IMR-90 (cell line): Measurements from ENCODE around the gene TPCN1. TPM values are rescaled to one million over a fixed set of nuclear protein-coding genes. Genes with fewer than 3 reads are reported as not detected.

ENCODE experiments used
- ATAC-seq: fragments of 200-7000 bp; cut with Tn5 transposase; 2 replicates; pipeline ENCODE4 v1.9.1; 2020; ENCODE audit warnings: low read depth, mild to moderate bottlenecking, moderate library complexity
- BruUV-seq: library from RNA; stranded (reverse); fragments of 400-500 nt; replicated peaks from 2 replicates; lab custom pipeline; 2021; lab: Mats Ljungman, UMichigan
- CTCF ChIA-PET: fragments of 300-600 bp; formaldehyde crosslinking; extraction: SDS; loops from one replicate; lab custom pipeline; 2021; ENCODE audit warnings: antibody characterized with exemption; lab: Yijun Ruan, JAX
- POLR2A ChIA-PET: fragments of 300-600 bp; sonication (Branson Sonifier 250); formaldehyde crosslinking; loops from one replicate; lab custom pipeline; 2022; ENCODE audit warnings: antibody characterized with exemption; ENCODE audit not compliant: unreplicated experiment; lab: Charles Lee
- DNase-seq: peaks from one replicate; pipeline ENCODE4 v3.0.0; 2013
- H2AFZ ChIP-seq: replicated peaks from 2 replicates; pipeline ENCODE3; 2013; ENCODE audit warnings: low read length, mild to moderate bottlenecking; ENCODE audit not compliant: poor library complexity
- H2AK5ac ChIP-seq: 2 replicates; pipeline ENCODE4 v1.6.1; 2013; ENCODE audit warnings: low read depth, low read length, inconsistent platforms
- H2AK9ac ChIP-seq: replicated peaks from 2 replicates; pipeline ENCODE3; 2013; ENCODE audit warnings: mild to moderate bottlenecking, low read depth, low read length, moderate library complexity; ENCODE audit not compliant: poor library complexity
- H2BK120ac ChIP-seq: 2 replicates; pipeline ENCODE4 v1.6.1; 2013; ENCODE audit warnings: low read depth, low read length, inconsistent platforms
- H2BK15ac ChIP-seq: 3 replicates; pipeline ENCODE4 v1.6.1; 2013; ENCODE audit warnings: low read depth, low read length, inconsistent platforms
- H2BK20ac ChIP-seq: 2 replicates; pipeline ENCODE4 v1.6.1; 2013; ENCODE audit warnings: low read depth, mild to moderate bottlenecking, inconsistent platforms, low read length, moderate library complexity
- H2BK5ac ChIP-seq: 2 replicates; pipeline ENCODE4 v1.6.1; 2013; ENCODE audit warnings: mild to moderate bottlenecking, low read depth, low read length, inconsistent platforms; ENCODE audit not compliant: poor library complexity, severe bottlenecking
- H3K14ac ChIP-seq: replicated peaks from 2 replicates; pipeline ENCODE4 v1.6.1; 2013; ENCODE audit warnings: low read depth, low read length, inconsistent platforms
- H3K18ac ChIP-seq: 2 replicates; pipeline ENCODE4 v1.6.1; 2013; ENCODE audit warnings: low read depth, low read length, control low read depth
- H3K23ac ChIP-seq: 2 replicates; pipeline ENCODE4 v1.6.1; 2013; ENCODE audit warnings: low read depth, low read length, inconsistent platforms
- H3K27ac ChIP-seq: 2 replicates; pipeline ENCODE4 v1.5.1; 2013; ENCODE audit warnings: mild to moderate bottlenecking, control low read depth, low read length; ENCODE audit not compliant: insufficient read depth
- H3K27me3 ChIP-seq: 2 replicates; pipeline ENCODE4 v1.6.1; 2013; ENCODE audit warnings: low read length; ENCODE audit not compliant: control insufficient read depth, insufficient read depth
- H3K36me3 ChIP-seq: 2 replicates; pipeline ENCODE4 v1.6.1; 2013; ENCODE audit warnings: low read length, mixed read lengths; ENCODE audit not compliant: control insufficient read depth, insufficient read depth
- H3K4ac ChIP-seq: 2 replicates; pipeline ENCODE4 v1.6.1; 2013; ENCODE audit warnings: low read depth, low read length, inconsistent platforms
- H3K4me1 ChIP-seq: 2 replicates; pipeline ENCODE4 v1.6.1; 2013; ENCODE audit warnings: low read length, mixed read lengths; ENCODE audit not compliant: control insufficient read depth, insufficient read depth
- H3K4me2 ChIP-seq: 2 replicates; pipeline ENCODE4 v1.6.1; 2013; ENCODE audit warnings: low read depth, mild to moderate bottlenecking, control low read depth, low read length, moderate library complexity
- H3K4me3 ChIP-seq: 2 replicates; pipeline ENCODE4 v1.5.1; 2013; ENCODE audit warnings: low read depth, mild to moderate bottlenecking, control low read depth, low read length, moderate library complexity; ENCODE audit not compliant: insufficient read depth
- H3K56ac ChIP-seq: 2 replicates; pipeline ENCODE4 v1.6.1; 2013; ENCODE audit warnings: low read length, inconsistent platforms; ENCODE audit not compliant: insufficient read depth; ENCODE audit errors: extremely low read depth
- H3K79me1 ChIP-seq, 2 experiments: 2 replicates each; pipeline ENCODE4 v1.6.1; 2013; ENCODE audit warnings: low read length in 2 of 2, inconsistent platforms in 1 of 2, low read depth in 1 of 2
- H3K9ac ChIP-seq: 2 replicates; pipeline ENCODE4 v1.6.1; 2013; ENCODE audit warnings: low read depth, low read length, control low read depth
- H3K9me1 ChIP-seq: 2 replicates; pipeline ENCODE4 v1.6.1; 2013; ENCODE audit warnings: low read length, inconsistent platforms; ENCODE audit not compliant: insufficient read depth
- H3K9me3 ChIP-seq: 2 replicates; pipeline ENCODE4 v1.6.1; 2013; ENCODE audit warnings: low read length; ENCODE audit not compliant: control insufficient read depth, insufficient read depth
- H4K20me1 ChIP-seq: 2 replicates; pipeline ENCODE4 v1.6.1; 2013; ENCODE audit warnings: low read length, inconsistent platforms; ENCODE audit not compliant: insufficient read depth
- H4K5ac ChIP-seq: 2 replicates; pipeline ENCODE4 v1.6.1; 2013; ENCODE audit warnings: mild to moderate bottlenecking, low read depth, low read length, control low read depth
- H4K8ac ChIP-seq, 2 experiments: 2 replicates each; pipeline ENCODE4 v1.6.1; 2013; ENCODE audit warnings: low read depth in 2 of 2, low read length in 2 of 2, control low read depth in 1 of 2, inconsistent platforms in 1 of 2
- H4K91ac ChIP-seq: 2 replicates; pipeline ENCODE4 v1.6.1; 2013; ENCODE audit warnings: low read depth, low read length, inconsistent platforms; ENCODE audit not compliant: insufficient read depth
- BHLHE40 ChIP-seq: fragments of 150-350 bp; IDR thresholded peaks from 2 replicates; pipeline ENCODE4 v1.6.1; 2016; ENCODE audit warnings: mild to moderate bottlenecking, low read depth, low read length
- CEBPB ChIP-seq: IDR thresholded peaks from 2 replicates; pipeline ENCODE4 v1.6.1; 2012; ENCODE audit warnings: low read depth, low read length, improper control_type of control experiment
- CHD1 ChIP-seq: IDR thresholded peaks from 2 replicates; pipeline ENCODE4 v1.6.1; 2012; ENCODE audit warnings: low read depth, low read length, improper control_type of control experiment
- FOS ChIP-seq: fragments of 150-350 bp; IDR thresholded peaks from 2 replicates; pipeline ENCODE4 v1.6.1; 2016; ENCODE audit warnings: low read depth, low read length
- MAFK ChIP-seq: IDR thresholded peaks from 2 replicates; pipeline ENCODE4 v1.6.1; 2012; ENCODE audit warnings: low read depth, low read length, improper control_type of control experiment
- MAZ ChIP-seq: IDR thresholded peaks from 2 replicates; pipeline ENCODE4 v1.6.1; 2012; ENCODE audit warnings: low read depth, mild to moderate bottlenecking, low read length, improper control_type of control experiment, moderate library complexity, borderline replicate concordance
- MXI1 ChIP-seq: IDR thresholded peaks from 2 replicates; pipeline ENCODE4 v1.6.1; 2012; ENCODE audit warnings: low read depth, mild to moderate bottlenecking, low read length, moderate library complexity, borderline replicate concordance
- NFE2L2 ChIP-seq: fragments of 150-350 bp; IDR thresholded peaks from 2 replicates; pipeline ENCODE4 v1.6.1; 2016; ENCODE audit warnings: low read depth, mild to moderate bottlenecking, low read length
- POLR2A ChIP-seq: IDR thresholded peaks from 2 replicates; pipeline ENCODE4 v1.6.1; 2012; ENCODE audit warnings: mild to moderate bottlenecking, low read depth, low read length
- RAD21 ChIP-seq: IDR thresholded peaks from 2 replicates; pipeline ENCODE4 v1.6.1; 2012; ENCODE audit warnings: low read length, improper control_type of control experiment
- RCOR1 ChIP-seq: IDR thresholded peaks from 2 replicates; pipeline ENCODE4 v1.6.1; 2012; ENCODE audit warnings: mild to moderate bottlenecking, low read length, improper control_type of control experiment; ENCODE audit not compliant: insufficient replicate concordance
- RFX5 ChIP-seq: IDR thresholded peaks from 2 replicates; pipeline ENCODE4 v1.8.0; 2012; ENCODE audit warnings: low read depth, mild to moderate bottlenecking, low read length, moderate library complexity
- SMC3 ChIP-seq: fragments of 150-350 bp; IDR thresholded peaks from 2 replicates; pipeline ENCODE4 v1.6.1; 2016; ENCODE audit warnings: low read depth, mild to moderate bottlenecking, antibody characterized with exemption, low read length, moderate library complexity
- WGBS, 2 experiments: methylation state at CpG; one replicate each; pipeline versions ENCODE4 v1.1.5 to v1.1.7; 2013; ENCODE audit warnings: missing lambda C conversion rate in 2 of 2; ENCODE audit not compliant: insufficient read length in 1 of 2; ENCODE audit errors: extremely low coverage in 2 of 2; 5-methylcytosine and 5-hydroxymethylcytosine counted together
- dilution Hi-C: fragments of 300-500 bp; cut with HindIII; formaldehyde crosslinking; loops from one replicate; pipeline ENCODE4 v1.14.3; 2018; ENCODE audit warnings: low sequenced_read_pairs; ENCODE audit not compliant: unreplicated experiment
- in situ Hi-C: fragments of 300-500 bp; cut with MboI; formaldehyde crosslinking; loops from 3 replicates; pipeline ENCODE4 v1.14.3; 2019; ENCODE audit warnings: low sequenced_read_pairs, inconsistent platforms, mixed read lengths
- intact Hi-C: fragments of 100-400 bp; cut with micrococcal nuclease; formaldehyde crosslinking; loops from 2 replicates; pipeline ENCODE4 v1.10.0; 2022
- polyA plus RNA-seq, 3 experiments: library from polyadenylated mRNA; depleted of rRNA; stranded (reverse); fragments of >200 nt; gene quantifications; 2 replicates each; pipeline ENCODE4 v1.2.3, GENCODE V29; 2012; ENCODE audit warnings: low replicate concordance in 1 of 3
- total RNA-seq: library from RNA; depleted of rRNA; stranded (reverse); fragments of >200 nt; gene quantifications from 2 replicates; pipeline ENCODE4 v1.2.3, GENCODE V29; 2012
- TF ChIP-seq, protein P1 (sequence below): conservative IDR thresholded peaks from 2 replicates; pipeline ENCODE4 v1.5.1; 2012; ENCODE audit warnings: mild to moderate bottlenecking, low read depth, low read length, improper control_type of control experiment
- TF ChIP-seq, protein P2 (sequence below): fragments of 150-350 bp; IDR thresholded peaks from 2 replicates; pipeline ENCODE4 v1.6.1; 2017; ENCODE audit warnings: mild to moderate bottlenecking, antibody characterized with exemption, low read length, low read depth
- TF ChIP-seq, protein P3 (sequence below): fragments of 150-350 bp; IDR thresholded peaks from 2 replicates; pipeline ENCODE4 v1.6.1; 2016; ENCODE audit warnings: low read depth, mild to moderate bottlenecking, low read length, moderate library complexity, borderline replicate concordance

The TPCN1 gene
- total and polyA plus RNA-seq, 2 of the 4 experiments (the other 2 are of a cell fraction) = 2.0 to 13.2 TPM

DNA sequence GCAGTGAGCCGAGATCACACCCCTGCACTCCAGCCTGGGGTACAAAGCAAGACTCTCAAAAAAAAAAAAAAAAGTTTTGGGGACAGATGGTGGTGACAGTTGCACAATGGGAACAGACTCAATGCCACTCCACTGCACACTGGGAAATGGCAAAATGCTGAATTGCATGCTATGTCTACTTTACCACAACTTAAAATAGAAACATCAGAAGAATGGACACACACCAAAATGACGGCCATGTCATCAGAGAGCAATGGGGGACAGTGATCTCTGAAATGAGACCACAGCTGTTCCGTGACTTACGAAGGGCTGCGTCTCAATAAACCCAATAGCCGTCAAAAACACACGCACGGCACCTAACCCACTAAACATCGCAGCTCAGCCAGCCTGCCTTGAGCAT is 49.7 kb upstream of the TPCN1 start:
- Histone ChIP-seq H3K23ac (no peak overlapping the region), H2BK15ac (no peak overlapping the region), H3K4me2 (no peak overlapping the region), H4K5ac (no peak overlapping the region), H3K14ac (no peak overlapping the region), H3K4ac (no peak overlapping the region), H3K4me1 (peaks cover 2% of the 10 kb centered on the region; the same call in 1 of the 2 replicates), H3K9me1 (no peaks in the 10 kb centered on the region), H3K27ac (no peak overlapping the region), H2BK20ac (no peak overlapping the region), H3K56ac (no peak overlapping the region), H3K9ac (no peak overlapping the region), H3K27me3 (no peaks in the 10 kb centered on the region), H2AK9ac (no peak overlapping the region), H3K79me1 (peaks cover 5 to 7% of the 10 kb centered on the region in 2 experiments; a peak in 2 of 4 replicates), H3K9me3 (peaks cover under 1% of the 10 kb centered on the region; the same call in 1 of the 2 replicates), H3K36me3 (peaks cover 63% of the 10 kb centered on the region), H4K91ac (no peak overlapping the region), H2AFZ (no peak overlapping the region), H3K4me3 (no peak overlapping the region), H2BK120ac (no peak overlapping the region), H2AK5ac (no peak overlapping the region), H4K8ac (no peak overlapping the region), H4K20me1 (peaks cover 2% of the 10 kb centered on the region), H3K18ac (no peak overlapping the region), H2BK5ac (no peak overlapping the region)
- no TSS peak for BruUV-seq
- DNase-seq (no peak), ATAC-seq (no peak)
- ChIA-PET CTCF (interaction anchor here (0.7 kb wide), 1 partner anchor 193 kb away, joined by 3 read pairs; the partner anchor contains the start of gene OAS2), POLR2A (no interaction called here)
- dilution Hi-C loops (no loop called here), in situ Hi-C loops (loop anchor here (5.0 kb wide), 1 partner anchor 124 kb away; no protein-coding TSS in a partner anchor), intact Hi-C loops (no loop called here)
- WGBS, 2 experiments = 62% methylated on average over 2 of the region's 9 CpGs; no CpG with 5 or more reads in 1 of the 2 experiments
- TF ChIP-seq FOS (no peak), MAFK (no peak), CEBPB (no peak), RCOR1 (no peak), SMC3 (no peak), NFE2L2 (no peak), MAZ (no peak), BHLHE40 (no peak), RAD21 (no peak), POLR2A (no peak), CHD1 (no peak), MXI1 (no peak), RFX5 (no peak)
- TF ChIP-seq, protein P1, sequence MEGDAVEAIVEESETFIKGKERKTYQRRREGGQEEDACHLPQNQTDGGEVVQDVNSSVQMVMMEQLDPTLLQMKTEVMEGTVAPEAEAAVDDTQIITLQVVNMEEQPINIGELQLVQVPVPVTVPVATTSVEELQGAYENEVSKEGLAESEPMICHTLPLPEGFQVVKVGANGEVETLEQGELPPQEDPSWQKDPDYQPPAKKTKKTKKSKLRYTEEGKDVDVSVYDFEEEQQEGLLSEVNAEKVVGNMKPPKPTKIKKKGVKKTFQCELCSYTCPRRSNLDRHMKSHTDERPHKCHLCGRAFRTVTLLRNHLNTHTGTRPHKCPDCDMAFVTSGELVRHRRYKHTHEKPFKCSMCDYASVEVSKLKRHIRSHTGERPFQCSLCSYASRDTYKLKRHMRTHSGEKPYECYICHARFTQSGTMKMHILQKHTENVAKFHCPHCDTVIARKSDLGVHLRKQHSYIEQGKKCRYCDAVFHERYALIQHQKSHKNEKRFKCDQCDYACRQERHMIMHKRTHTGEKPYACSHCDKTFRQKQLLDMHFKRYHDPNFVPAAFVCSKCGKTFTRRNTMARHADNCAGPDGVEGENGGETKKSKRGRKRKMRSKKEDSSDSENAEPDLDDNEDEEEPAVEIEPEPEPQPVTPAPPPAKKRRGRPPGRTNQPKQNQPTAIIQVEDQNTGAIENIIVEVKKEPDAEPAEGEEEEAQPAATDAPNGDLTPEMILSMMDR = no peak
- TF ChIP-seq, protein P2, sequence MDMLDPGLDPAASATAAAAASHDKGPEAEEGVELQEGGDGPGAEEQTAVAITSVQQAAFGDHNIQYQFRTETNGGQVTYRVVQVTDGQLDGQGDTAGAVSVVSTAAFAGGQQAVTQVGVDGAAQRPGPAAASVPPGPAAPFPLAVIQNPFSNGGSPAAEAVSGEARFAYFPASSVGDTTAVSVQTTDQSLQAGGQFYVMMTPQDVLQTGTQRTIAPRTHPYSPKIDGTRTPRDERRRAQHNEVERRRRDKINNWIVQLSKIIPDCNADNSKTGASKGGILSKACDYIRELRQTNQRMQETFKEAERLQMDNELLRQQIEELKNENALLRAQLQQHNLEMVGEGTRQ = no peak
- TF ChIP-seq, protein P3, sequence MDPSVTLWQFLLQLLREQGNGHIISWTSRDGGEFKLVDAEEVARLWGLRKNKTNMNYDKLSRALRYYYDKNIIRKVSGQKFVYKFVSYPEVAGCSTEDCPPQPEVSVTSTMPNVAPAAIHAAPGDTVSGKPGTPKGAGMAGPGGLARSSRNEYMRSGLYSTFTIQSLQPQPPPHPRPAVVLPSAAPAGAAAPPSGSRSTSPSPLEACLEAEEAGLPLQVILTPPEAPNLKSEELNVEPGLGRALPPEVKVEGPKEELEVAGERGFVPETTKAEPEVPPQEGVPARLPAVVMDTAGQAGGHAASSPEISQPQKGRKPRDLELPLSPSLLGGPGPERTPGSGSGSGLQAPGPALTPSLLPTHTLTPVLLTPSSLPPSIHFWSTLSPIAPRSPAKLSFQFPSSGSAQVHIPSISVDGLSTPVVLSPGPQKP = no peak
